ENCODE data around the gene CRIP3.

Gene CRIP3

DNA sequence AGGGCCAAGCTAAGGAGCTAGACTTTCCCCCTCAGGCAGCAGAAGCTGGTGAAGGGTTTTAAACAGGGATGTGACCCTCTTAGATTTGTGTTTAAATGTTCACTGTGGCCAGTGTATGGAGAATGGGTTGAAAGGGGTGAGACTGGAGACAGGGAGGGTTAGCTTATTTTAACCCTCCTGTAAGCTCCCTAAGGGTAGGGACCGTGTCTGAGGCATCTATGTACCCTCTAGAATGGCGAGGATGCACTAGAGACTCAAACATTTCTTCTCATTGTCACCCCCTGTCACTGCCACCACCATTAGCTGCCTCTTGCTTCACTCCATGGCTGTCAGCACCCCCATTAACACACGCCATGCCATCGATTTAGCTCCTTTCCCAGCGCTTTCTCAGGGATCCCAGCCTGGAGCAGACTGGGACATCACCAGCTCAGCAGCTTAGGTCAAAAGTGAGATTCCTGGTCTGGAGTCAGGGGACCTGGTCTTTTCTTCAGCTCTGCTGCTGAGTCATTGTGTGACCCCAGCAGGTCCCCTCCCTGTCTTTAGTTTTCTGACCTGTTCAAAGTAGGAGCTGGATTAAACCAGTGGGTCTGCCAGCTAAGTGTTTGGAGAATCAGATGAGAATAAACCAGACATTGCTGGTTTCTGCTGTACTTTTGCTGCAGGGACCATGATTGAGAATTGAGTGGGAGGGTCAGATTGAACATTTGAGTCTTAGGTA, 11.7 kb downstream of the CRIP3 start:
- in situ Hi-C loops (cut with HindIII; ENCODE audit: low sequenced_read_pairs) = no loop called here
- no peak for DNase-seq (ENCODE audit: low read depth, low spot score)
- TF ChIP-seq, protein P1, sequence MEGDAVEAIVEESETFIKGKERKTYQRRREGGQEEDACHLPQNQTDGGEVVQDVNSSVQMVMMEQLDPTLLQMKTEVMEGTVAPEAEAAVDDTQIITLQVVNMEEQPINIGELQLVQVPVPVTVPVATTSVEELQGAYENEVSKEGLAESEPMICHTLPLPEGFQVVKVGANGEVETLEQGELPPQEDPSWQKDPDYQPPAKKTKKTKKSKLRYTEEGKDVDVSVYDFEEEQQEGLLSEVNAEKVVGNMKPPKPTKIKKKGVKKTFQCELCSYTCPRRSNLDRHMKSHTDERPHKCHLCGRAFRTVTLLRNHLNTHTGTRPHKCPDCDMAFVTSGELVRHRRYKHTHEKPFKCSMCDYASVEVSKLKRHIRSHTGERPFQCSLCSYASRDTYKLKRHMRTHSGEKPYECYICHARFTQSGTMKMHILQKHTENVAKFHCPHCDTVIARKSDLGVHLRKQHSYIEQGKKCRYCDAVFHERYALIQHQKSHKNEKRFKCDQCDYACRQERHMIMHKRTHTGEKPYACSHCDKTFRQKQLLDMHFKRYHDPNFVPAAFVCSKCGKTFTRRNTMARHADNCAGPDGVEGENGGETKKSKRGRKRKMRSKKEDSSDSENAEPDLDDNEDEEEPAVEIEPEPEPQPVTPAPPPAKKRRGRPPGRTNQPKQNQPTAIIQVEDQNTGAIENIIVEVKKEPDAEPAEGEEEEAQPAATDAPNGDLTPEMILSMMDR (IDR thresholded peaks at IDR 0.05; ENCODE audit: low read depth, low read length) = no peak

DNA sequence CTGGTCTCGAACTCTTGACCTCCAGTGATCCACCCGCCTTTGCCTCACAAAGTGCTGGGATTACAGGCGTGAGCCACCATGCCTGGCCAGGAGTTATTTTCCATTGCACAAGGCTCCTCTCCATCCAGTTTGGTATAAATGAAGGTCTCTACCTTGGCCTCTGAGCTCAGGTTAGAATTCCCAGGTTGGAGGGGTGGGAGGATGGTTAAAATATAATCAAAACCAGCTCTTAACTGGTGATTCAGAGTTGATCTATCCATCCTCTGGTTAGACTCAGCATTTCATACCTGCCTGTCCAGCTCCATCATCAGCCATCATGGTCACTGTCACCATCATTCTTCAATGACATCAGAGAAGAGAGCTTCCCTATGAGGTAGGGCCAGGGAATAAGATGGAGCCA, 13.2 kb downstream of the CRIP3 start:
- H3K4me3 ChIP-seq (ENCODE audit: low read depth, low read length) = no peak overlapping the region
- in situ Hi-C loops (cut with HindIII; ENCODE audit: low sequenced_read_pairs) = no loop called here
- TF ChIP-seq, protein P1 (IDR thresholded peaks at IDR 0.05; ENCODE audit: low read depth, low read length) = no peak
- DNase-seq (ENCODE audit: low read depth, low spot score) = no peak

More for the DNA sequence above, 11.7 kb downstream of the CRIP3 start:
- H3K4me3 ChIP-seq (ENCODE audit: low read depth, low read length) = no peak overlapping the region

DNA sequence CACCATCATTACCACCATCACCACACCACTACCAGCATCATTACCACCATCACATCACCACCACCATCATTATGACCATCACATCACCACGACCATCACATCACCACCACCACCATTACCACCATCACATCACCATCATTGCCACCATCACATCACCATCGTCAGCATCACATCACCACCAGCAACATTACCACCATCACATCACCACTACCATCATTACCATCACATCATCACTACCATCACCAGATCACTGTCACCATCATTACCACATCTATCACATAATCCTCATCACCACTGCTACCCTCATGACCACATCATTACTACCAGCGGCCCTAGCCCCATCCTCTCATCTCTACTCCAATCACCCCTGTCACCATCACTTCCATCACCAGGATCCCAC, 14.1 kb downstream of the CRIP3 start:
- TF ChIP-seq, protein P1 (IDR thresholded peaks at IDR 0.05; ENCODE audit: low read depth, low read length) = no peak
- in situ Hi-C loops (cut with HindIII; ENCODE audit: low sequenced_read_pairs) = no loop called here
- DNase-seq (ENCODE audit: low read depth, low spot score) = no peak
- H3K4me3 ChIP-seq (ENCODE audit: low read depth, low read length) = no peak overlapping the region

DNA sequence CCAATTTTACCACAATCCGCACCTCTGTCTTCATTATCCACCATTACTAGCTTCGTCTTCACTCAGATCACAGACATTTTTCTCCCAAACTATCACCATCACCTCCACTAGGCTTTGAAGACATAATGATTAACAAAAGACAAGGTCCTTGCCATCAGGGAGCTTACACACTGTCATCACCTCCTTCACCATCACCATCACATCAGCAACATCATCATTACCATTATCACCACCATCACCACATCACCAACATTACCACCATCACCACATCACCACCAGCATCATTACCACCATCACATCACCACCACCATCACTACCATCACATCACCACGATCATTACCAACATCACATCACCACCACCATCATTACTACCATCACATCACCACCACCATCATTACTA, 14.9 kb downstream of the CRIP3 start:
- TF ChIP-seq, protein P1 (IDR thresholded peaks at IDR 0.05; ENCODE audit: low read depth, low read length) = no peak
- no peak for DNase-seq (ENCODE audit: low read depth, low spot score)
- H3K4me3 ChIP-seq (ENCODE audit: low read depth, low read length) = no peak overlapping the region
- in situ Hi-C loops (cut with HindIII; ENCODE audit: low sequenced_read_pairs) = no loop called here

DNA sequence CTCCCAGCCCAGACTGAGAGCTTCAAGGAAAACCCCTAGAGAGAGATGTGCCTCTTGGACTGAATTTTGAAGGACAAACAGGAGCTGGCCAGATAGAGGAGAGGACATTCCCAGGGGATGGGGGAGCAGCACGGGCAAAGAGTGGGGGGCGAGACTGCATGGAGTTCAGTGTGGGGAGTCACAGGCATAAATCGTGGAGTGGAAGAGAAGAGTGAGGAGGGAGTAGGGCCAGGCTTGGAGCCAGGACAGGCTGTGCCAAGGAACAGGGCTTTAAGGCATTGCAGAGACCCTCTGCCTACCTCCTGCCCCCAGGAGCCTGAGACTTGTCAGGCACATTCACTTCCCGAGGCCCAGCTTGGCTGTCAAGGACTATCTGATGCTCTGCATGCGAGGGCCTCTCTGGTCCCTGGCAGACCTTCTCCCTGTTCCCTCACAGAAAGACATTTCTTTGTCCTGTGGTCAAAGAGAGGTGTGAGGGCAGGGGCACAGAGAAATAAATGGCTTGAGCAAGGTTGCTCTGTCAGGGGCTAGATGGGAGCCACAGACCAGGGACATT, 15.8 kb downstream of the CRIP3 start:
- TF ChIP-seq, protein P1 (IDR thresholded peaks at IDR 0.05; ENCODE audit: low read depth, low read length) = no peak

DNA sequence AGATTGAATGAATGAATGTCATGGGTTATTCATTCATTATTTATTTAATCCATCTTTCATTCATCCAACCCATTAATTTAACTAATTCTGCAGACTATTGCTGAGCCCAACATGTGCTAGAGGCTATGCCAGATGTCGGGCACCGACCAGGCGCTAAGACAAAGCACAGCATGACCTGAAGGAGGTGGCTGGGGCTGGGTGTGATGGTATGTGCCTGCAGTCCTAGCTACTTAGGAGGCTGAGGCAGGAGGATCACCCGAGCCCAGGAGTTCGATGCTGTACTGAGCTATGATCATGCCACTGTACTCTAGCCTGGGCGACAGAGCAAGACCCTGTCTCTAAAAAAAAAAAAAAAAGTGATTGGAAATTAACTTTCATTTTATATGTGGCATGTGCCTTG, 16.3 kb downstream of the CRIP3 start:
- no peak for DNase-seq (ENCODE audit: low read depth, low spot score)
- H3K4me3 ChIP-seq (ENCODE audit: low read depth, low read length) = no peak overlapping the region
- in situ Hi-C loops (cut with HindIII; ENCODE audit: low sequenced_read_pairs) = no loop called here
- TF ChIP-seq, protein P1 (IDR thresholded peaks at IDR 0.05; ENCODE audit: low read depth, low read length) = no peak

More for the DNA sequence above, 15.8 kb downstream of the CRIP3 start:
- in situ Hi-C loops (cut with HindIII; ENCODE audit: low sequenced_read_pairs) = no loop called here
- no peak for DNase-seq (ENCODE audit: low read depth, low spot score)
- H3K4me3 ChIP-seq (ENCODE audit: low read depth, low read length) = no peak overlapping the region

All from astrocyte of the spinal cord (primary cell).